ENCODE results near the gene CAD.

CAD gene

GRCh38 chr2:27231921-27232320 is 14.8 kb downstream of the CAD start:
- no peak for DNase-seq

- no peak for DNase-seq
Observed at GRCh38 chr2:27233341-27233740, 16.2 kb downstream of the CAD start.

- no peak for DNase-seq
Observed at GRCh38 chr2:27236136-27236535, 19.0 kb downstream of the CAD start.

DNA sequence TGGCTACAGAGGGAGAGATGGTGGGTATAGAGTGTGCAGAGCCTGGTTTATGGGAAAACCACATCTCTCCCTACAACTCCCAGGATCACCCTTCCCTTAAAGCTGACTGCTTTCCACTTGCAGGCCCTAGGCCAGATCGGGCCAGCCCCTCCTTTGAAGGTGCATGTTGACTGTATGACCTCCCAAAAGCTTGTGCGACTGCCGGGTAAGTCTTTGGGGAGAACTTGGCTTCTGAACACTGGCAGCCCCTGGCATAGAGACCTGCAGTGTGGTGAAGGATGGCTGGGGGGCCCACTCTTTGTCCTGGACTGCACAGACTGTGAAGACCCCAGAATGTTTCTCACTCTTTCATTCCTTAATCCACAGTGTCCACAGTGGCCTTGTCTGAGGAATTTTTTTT is 19.5 kb downstream of the CAD start:
- DNase-seq: no peak

GRCh38 chr2:27237341-27237945 is 20.3 kb downstream of the CAD start:
- DNase-seq: no peak

DNA sequence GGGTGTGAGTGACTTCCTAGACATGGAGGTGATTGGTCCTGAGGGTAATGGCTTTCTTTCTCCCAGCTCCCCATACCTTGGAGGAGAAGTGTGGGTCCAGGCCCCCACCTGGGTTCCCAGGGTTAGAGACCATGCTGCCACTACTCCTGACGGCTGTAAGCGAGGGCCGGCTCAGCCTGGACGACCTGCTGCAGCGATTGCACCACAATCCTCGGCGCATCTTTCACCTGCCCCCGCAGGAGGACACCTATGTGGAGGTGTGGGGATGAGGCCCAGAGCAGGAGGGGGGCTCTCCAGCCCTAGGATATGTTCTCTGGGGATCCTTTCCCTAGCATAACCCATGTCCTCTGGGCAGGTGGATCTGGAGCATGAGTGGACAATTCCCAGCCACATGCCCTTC is 21.8 kb downstream of the CAD start:
- DNase-seq: no peak

DNA sequence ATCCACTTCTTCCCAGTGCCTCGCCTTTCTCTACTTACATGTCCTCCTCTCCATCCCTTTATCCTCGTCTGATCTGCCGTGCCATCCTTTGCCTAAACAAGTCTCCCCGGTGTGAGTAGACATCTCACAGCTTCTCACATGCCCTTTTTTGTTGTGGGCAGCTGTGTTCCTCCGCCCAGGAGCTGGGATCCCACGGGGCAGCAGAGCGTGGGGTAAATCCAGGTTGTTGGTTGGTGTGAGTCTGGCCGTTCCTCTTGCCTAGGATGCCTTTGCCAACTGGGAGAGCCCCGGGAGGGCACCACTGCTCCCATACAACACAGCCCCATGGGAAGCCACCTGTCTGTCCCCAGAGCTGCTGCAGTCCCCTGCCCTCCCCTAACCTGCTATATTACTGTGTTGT is 23.2 kb downstream of the CAD start:
- no peak for DNase-seq

DNA sequence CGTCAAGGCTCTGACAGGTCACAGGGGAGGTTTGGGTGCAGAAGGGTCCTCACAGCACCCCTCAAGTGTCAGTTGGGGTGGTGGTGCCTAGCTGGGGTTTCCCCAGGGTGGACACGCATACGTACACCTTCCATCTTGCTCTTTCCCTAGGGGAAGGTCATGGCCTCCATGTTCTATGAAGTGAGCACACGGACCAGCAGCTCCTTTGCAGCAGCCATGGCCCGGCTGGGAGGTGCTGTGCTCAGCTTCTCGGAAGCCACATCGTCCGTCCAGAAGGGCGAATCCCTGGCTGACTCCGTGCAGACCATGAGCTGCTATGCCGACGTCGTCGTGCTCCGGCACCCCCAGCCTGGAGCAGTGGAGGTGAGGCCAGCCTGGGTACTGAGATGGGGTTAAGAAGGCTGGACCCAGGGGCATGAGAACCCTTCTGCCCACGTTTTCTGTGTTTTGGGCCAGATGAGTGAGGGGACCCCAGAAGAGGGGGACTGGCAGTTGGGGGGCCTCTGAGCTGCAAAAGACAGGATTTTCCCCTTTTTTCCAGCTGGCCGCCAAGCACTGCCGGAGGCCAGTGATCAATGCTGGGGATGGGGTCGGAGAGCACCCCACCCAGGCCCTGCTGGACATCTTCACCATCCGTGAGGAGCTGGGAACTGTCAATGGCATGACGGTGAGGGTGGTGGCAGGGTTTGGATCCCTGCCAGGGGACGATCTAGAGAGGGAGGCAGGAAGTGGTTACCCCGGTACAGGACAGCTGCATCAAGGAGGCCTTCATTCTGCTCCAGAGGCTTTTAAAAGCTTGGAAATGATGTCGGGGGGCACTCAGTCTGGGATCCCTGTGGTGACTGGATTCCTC is 24.8 kb downstream of the CAD start:
- DNase-seq: no peak

DNA sequence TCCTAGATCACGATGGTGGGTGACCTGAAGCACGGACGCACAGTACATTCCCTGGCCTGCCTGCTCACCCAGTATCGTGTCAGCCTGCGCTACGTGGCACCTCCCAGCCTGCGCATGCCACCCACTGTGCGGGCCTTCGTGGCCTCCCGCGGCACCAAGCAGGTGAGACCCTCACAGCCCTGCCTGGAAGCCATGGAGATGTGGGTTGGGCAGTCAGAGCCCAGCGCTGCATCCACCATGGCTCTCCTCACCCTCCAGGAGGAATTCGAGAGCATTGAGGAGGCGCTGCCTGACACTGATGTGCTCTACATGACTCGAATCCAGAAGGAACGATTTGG is 25.4 kb downstream of the CAD start:
- DNase-seq: no peak

DNA sequence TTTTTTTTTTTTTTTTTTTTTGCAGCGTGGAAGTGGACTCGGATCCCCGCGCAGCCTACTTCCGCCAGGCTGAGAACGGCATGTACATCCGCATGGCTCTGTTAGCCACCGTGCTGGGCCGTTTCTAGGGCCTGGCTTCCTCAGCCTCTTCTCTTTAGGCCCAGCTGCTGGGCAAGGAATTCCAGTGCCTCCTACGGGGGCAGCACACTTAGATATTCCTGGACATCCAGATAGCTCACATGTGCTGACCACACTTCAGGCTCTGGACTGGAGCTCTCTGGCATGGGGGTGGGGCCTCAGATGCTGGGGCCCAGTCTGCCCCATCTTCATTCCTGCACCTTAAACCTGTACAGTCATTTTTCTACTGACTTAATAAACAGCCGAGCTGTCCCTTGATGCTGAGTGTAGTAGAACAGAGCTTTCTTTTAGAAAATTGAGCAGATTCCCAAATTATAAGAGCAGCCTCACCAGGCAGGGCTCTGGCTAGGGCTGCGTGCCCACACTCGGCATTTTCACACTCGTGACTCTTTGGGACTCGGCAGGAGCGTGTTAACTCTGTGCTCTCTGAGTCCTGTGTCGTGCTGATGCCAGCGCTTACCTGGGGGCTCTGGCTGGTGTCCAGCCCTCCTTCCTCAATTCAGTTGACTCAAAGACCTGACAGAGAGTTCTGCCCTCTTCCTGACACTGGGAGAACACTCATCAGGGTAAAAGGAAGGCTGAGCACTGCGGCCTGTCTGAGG is 26.4 kb downstream of the CAD start:
- DNase-seq: no peak

DNA sequence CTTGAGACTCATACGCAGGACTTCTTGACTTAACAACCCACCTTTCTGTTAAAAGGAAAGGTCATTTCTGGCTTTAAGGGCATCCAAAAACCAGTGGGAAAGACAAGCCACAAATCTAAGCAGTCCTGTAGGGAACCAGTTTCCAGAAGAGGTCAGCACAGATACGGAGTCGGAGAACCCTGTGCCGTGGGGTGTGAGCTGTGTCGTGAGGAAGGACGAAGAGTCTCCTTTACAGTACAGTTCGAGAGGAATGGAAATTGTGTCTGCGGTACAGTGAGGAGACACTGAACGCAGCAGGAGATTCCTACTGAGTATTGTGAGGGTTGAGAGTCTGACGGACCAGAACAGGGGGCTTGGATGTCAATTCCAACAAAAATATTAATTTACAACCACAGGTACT is 27.9 kb downstream of the CAD start:
- no peak for DNase-seq

DNA sequence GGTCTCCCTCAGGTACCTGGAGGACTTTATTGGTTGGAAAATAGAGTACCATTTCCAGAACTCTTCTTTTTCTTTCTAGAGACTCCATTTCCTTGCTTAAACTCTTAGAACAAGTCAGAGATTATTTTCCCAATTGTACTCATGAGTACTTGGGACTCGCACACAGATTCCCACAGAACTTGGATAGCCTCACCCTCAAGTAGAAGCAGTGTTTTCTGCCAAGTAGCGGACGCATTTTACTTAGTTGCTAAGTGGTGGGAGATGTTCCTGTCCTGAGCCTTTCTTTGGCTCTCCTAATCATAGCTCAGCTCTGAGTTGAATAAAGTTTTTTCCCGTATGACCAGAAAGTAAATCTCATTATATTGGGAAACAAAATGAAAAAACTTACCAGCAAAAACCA is 28.5 kb downstream of the CAD start:
- no peak for DNase-seq

DNA sequence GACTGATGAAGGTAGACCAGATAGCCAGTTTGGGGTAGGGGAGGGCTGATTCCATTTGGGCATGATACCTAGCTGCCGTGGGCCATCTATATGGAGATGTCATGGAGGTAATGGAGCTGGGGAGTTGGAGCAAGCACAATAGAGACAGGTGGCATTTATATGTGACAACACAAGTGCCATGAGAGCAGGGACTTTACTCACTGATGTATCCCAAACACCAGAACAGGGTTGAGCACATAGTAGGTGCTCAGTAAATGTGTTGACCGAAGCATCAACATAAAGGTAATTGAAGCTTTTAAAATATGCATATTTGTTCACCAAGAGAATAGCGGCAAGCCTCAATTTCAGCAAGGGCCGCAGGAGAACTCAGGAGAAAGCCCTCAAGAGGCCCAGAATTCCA is 30.7 kb downstream of the CAD start:
- no peak for DNase-seq

GRCh38 chr2:27249159-27249890 is 32.2 kb downstream of the CAD start:
- DNase-seq: no peak

GRCh38 chr2:27249891-27250651 is 32.9 kb downstream of the CAD start:
- DNase-seq: peak; percentile 45

DNA sequence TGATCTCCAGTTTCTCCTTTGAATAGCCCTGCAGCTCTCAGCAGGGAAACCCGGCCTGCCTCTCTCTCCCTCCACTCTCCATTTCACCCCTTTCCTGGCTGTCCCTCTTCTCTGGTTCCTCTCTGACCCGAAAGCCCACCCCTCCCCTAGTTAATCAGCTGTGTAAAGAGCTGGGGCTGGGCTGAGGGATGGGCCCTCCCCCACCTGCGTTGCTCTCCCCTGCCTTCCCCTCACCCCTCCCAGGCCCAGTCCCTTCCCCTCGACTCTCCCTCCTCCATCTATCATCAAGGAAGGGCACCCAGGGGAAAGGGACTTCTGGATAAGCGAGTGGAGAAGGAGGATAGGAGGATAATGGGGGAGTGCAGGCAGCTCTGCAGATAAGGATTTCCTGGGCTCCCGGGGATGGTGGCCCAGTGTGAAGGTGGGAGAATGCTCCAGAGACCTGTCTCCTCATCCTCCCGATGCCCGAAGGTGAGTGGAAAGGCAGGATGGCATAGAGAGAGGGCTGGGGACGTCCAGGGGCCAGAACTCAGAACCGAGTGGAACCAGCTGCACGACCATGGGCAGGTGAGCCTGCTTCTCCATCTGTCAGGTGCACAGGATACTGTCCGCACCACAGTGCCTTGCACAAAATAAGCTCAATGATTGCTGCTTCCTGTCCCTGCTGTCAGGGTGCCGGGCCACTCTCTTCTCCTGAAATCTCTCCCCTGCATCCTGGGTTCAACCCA is 33.6 kb downstream of the CAD start:
- DNase-seq: no peak

DNA sequence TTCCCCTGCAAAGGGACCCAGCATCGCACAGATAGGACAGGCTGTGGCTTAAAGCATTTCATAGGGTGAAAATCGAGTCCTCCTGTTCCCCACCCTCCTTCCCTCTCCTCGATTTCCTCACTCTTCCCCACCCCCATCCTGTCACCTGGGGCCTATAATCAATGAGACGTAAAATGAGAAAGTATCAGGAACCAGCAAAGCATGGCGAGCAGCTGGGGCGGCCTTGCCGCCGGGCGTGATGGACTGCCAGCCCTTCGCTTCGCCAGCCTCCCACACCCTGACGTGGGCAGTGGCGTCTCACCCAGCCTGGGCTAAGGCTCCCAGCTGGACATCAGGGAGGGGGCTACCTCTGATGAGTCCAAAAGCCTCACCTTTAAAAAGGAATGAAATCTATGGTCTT is 34.6 kb downstream of the CAD start:
- no peak for DNase-seq

DNA sequence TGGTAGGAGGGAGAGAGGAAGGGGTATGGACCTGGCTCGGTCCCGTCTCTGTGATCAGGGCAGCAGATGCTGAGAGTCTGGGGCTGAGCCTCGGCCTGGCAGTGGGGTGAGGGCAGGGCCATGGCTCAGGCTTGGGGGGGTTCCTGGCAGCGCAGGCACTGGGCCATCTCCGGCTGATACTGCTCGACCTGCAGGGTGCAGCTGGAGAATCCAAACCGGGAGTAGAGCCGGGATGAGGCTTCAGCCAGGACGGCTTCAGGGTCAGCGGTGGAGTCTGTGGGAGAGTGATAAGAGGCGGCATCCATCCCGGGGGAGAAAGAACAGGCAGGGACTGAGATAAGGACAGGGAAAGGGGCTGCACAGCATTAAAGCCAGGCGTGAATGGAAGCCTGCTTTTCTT is 38.0 kb downstream of the CAD start:
- no peak for DNase-seq

- DNase-seq: no peak
Observed at GRCh38 chr2:27255660-27256059, 38.5 kb downstream of the CAD start.

DNA sequence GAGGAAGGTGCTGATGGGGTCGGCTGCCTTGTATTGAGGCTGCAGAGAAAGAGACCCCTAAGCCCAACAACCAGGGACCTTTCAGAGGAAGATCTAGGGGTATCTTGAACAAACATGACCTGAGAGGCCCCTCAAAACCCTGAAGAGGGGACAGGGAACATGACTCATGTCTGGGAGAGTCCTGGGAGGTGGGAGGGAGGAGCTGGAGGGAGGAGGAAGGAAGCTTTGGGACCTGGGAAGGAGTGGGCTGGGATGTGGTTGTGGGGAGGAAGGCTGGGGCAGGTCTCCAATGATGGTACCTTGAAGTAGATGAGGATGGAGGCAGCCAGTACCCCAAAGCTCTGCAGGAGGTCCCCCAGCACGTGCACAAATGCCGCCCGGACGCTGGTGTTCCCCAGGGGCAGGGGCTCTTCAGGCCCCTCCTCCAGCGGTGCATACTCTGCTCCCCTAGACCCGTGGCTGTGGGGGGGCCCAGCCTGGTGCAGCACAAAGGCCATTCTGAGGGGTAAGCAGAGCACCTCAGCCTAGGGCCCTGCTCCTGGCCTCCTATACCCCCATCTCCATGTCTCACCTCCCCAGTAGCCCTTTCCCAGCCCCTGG is 39.8 kb downstream of the CAD start:
- no peak for DNase-seq

GRCh38 chr2:27258051-27258450 is 40.9 kb downstream of the CAD start:
- no peak for DNase-seq
